ENCODE results near the gene FRAT1. TPM values are rescaled to one million over a fixed set of nuclear protein-coding genes. Genes with fewer than 3 reads are reported as not detected.

Gene FRAT1
- total and polyA plus RNA-seq, 2 of the 4 experiments (the other 2 are of a cell fraction), result 0.54 to 0.89 TPM

DNA sequence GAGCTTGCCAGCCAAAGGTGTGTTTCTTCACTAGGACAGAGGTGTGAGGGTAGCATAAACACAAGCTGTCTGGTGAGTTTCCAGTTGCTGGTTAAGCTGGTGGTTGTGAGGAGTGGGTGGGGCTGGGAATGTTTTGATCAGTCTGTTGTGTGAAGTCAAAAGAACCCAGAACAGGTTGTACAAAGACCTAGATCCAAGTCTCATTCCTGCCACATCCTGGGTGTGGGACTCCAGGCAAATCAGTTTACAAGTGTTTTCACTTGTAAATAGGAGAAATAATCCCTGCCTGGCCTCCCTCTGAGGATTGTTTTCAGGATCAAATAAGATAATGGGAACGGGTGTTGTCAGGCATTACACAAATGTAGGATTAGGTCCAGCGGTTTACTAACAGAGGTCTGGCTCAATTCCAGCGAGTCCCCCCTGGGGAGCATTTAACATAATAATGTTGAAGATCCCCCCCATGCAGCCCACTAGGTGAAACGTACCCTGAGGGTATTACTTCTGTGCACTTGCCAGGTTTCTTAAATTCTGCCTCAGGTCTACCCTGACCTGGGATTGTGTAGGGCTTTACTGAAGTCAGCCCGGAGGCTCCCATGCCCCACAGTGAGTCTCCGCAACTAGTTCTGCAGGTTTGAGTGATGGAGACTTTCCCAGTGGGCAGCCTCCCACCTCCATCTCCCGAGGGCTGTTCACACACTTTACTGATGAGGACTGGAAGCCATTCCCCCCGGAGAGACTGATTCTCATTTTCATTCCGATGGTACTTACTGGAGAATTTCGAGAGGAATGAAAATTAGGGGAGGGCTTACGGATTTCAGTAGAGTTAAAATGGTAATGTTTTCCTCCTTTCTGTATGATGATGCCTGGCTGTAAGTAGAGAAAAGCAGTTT is 18.1 kb downstream of the FRAT1 start:
- no peak overlapping the region for H3K23ac ChIP-seq (ENCODE audit: low read depth, low read length)
- H3K36me3 ChIP-seq (ENCODE audit: control insufficient read depth, insufficient read depth, low read length), result no peaks in the 10 kb centered on the region
- no peak overlapping the region for H4K91ac ChIP-seq (ENCODE audit: insufficient read depth, low read depth, low read length)
- POLR2A ChIA-PET (ENCODE audit: unreplicated experiment), result no interaction called here
- H2BK120ac ChIP-seq (ENCODE audit: low read depth, low read length), result no peak overlapping the region
- H3K79me1 ChIP-seq (ENCODE audit: low read depth in 1 of 2, low read length in 2 of 2), result peaks cover 2 to 13% of the 10 kb centered on the region in 2 experiments; a peak in 3 of 4 replicates
- WGBS, 2 experiments (ENCODE audit: extremely low coverage in 2 of 2, insufficient read length in 1 of 2), result 10% methylated on average over 3 of the region's 11 CpGs; no CpG with 5 or more reads in 1 of the 2 experiments
- H3K18ac ChIP-seq (ENCODE audit: low read depth, low read length), result no peak overlapping the region
- no peak overlapping the region for H3K9ac ChIP-seq (ENCODE audit: low read depth, low read length)
- no peak overlapping the region for H3K4me2 ChIP-seq (ENCODE audit: low read depth, low read length)
- no peak overlapping the region for H3K4me3 ChIP-seq (ENCODE audit: insufficient read depth, low read depth, low read length)
- H2BK5ac ChIP-seq (ENCODE audit: low read depth, low read length, poor library complexity, severe bottlenecking), result no peak overlapping the region
- H4K20me1 ChIP-seq (ENCODE audit: insufficient read depth, low read length), result no peaks in the 10 kb centered on the region
- H3K14ac ChIP-seq (replicated peaks; ENCODE audit: low read depth, low read length), result no peak overlapping the region
- peak overlapping the region; percentile 2 for H2AFZ ChIP-seq (replicated peaks; ENCODE audit: low read length, poor library complexity)
- in situ Hi-C loops (cut with MboI; ENCODE audit: low sequenced_read_pairs) (no loop called here), dilution Hi-C loops (cut with HindIII; ENCODE audit: low sequenced_read_pairs, unreplicated experiment) (no loop called here), intact Hi-C loops (cut with micrococcal nuclease) (no loop called here)
- no peak overlapping the region for H4K5ac ChIP-seq (ENCODE audit: low read depth, low read length)
- H3K9me3 ChIP-seq (ENCODE audit: control insufficient read depth, insufficient read depth, low read length), result no peaks in the 10 kb centered on the region
- H3K4me1 ChIP-seq (ENCODE audit: control insufficient read depth, insufficient read depth, low read length), result peaks cover 4% of the 10 kb centered on the region
- no TSS peak for BruUV-seq (replicated peaks)
- no peak overlapping the region for H2AK5ac ChIP-seq (ENCODE audit: low read depth, low read length)
- no peak overlapping the region for H4K8ac ChIP-seq (ENCODE audit: low read depth in 2 of 2, low read length in 2 of 2)
- no peak for DNase-seq
- no peak for ATAC-seq (ENCODE audit: low read depth)
- H2BK15ac ChIP-seq (ENCODE audit: low read depth, low read length), result no peak overlapping the region
- no peak overlapping the region for H2AK9ac ChIP-seq (replicated peaks; ENCODE audit: low read depth, low read length, poor library complexity)
- H3K56ac ChIP-seq (ENCODE audit: extremely low read depth, insufficient read depth, low read length), result no peak overlapping the region
- no peak overlapping the region for H3K27ac ChIP-seq (ENCODE audit: insufficient read depth, low read length)
- no peaks in the 10 kb centered on the region for H3K9me1 ChIP-seq (ENCODE audit: insufficient read depth, low read length)
- CTCF ChIA-PET, result no interaction called here
- H3K4ac ChIP-seq (ENCODE audit: low read depth, low read length), result no peak overlapping the region
- H2BK20ac ChIP-seq (ENCODE audit: low read depth, low read length), result no peak overlapping the region
- H3K27me3 ChIP-seq (ENCODE audit: control insufficient read depth, insufficient read depth, low read length), result peaks cover 23% of the 10 kb centered on the region
- no peak for TF ChIP-seq NFE2L2 (IDR thresholded peaks at IDR 0.05; ENCODE audit: low read depth, low read length)
- no peak for TF ChIP-seq FOS (IDR thresholded peaks at IDR 0.05; ENCODE audit: low read depth, low read length)
- TF ChIP-seq RCOR1 (IDR thresholded peaks at IDR 0.05; ENCODE audit: insufficient replicate concordance, low read length), result no peak
- no peak for TF ChIP-seq RAD21 (IDR thresholded peaks at IDR 0.05; ENCODE audit: low read length)
- no peak for TF ChIP-seq SMC3 (IDR thresholded peaks at IDR 0.05; ENCODE audit: low read depth, low read length)
- TF ChIP-seq, protein P1, sequence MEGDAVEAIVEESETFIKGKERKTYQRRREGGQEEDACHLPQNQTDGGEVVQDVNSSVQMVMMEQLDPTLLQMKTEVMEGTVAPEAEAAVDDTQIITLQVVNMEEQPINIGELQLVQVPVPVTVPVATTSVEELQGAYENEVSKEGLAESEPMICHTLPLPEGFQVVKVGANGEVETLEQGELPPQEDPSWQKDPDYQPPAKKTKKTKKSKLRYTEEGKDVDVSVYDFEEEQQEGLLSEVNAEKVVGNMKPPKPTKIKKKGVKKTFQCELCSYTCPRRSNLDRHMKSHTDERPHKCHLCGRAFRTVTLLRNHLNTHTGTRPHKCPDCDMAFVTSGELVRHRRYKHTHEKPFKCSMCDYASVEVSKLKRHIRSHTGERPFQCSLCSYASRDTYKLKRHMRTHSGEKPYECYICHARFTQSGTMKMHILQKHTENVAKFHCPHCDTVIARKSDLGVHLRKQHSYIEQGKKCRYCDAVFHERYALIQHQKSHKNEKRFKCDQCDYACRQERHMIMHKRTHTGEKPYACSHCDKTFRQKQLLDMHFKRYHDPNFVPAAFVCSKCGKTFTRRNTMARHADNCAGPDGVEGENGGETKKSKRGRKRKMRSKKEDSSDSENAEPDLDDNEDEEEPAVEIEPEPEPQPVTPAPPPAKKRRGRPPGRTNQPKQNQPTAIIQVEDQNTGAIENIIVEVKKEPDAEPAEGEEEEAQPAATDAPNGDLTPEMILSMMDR (conservative IDR thresholded peaks at IDR 0.05; ENCODE audit: low read depth, low read length), result no peak
- no peak for TF ChIP-seq MAZ (IDR thresholded peaks at IDR 0.05; ENCODE audit: borderline replicate concordance, low read depth, low read length)
- TF ChIP-seq, protein P2, sequence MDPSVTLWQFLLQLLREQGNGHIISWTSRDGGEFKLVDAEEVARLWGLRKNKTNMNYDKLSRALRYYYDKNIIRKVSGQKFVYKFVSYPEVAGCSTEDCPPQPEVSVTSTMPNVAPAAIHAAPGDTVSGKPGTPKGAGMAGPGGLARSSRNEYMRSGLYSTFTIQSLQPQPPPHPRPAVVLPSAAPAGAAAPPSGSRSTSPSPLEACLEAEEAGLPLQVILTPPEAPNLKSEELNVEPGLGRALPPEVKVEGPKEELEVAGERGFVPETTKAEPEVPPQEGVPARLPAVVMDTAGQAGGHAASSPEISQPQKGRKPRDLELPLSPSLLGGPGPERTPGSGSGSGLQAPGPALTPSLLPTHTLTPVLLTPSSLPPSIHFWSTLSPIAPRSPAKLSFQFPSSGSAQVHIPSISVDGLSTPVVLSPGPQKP (IDR thresholded peaks at IDR 0.05; ENCODE audit: borderline replicate concordance, low read depth, low read length), result no peak
- TF ChIP-seq, protein P3, sequence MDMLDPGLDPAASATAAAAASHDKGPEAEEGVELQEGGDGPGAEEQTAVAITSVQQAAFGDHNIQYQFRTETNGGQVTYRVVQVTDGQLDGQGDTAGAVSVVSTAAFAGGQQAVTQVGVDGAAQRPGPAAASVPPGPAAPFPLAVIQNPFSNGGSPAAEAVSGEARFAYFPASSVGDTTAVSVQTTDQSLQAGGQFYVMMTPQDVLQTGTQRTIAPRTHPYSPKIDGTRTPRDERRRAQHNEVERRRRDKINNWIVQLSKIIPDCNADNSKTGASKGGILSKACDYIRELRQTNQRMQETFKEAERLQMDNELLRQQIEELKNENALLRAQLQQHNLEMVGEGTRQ (IDR thresholded peaks at IDR 0.05; ENCODE audit: low read depth, low read length), result no peak
- no peak for TF ChIP-seq POLR2A (IDR thresholded peaks at IDR 0.05; ENCODE audit: low read depth, low read length)
- no peak for TF ChIP-seq RFX5 (IDR thresholded peaks at IDR 0.05; ENCODE audit: low read depth, low read length)
- TF ChIP-seq MXI1 (IDR thresholded peaks at IDR 0.05; ENCODE audit: borderline replicate concordance, low read depth, low read length), result no peak
- TF ChIP-seq CHD1 (IDR thresholded peaks at IDR 0.05; ENCODE audit: low read depth, low read length), result no peak
- no peak for TF ChIP-seq BHLHE40 (IDR thresholded peaks at IDR 0.05; ENCODE audit: low read depth, low read length)
- TF ChIP-seq CEBPB (IDR thresholded peaks at IDR 0.05; ENCODE audit: low read depth, low read length), result no peak

All from IMR-90 (cell line).